ENCODE results near the gene LPP.

DNA sequence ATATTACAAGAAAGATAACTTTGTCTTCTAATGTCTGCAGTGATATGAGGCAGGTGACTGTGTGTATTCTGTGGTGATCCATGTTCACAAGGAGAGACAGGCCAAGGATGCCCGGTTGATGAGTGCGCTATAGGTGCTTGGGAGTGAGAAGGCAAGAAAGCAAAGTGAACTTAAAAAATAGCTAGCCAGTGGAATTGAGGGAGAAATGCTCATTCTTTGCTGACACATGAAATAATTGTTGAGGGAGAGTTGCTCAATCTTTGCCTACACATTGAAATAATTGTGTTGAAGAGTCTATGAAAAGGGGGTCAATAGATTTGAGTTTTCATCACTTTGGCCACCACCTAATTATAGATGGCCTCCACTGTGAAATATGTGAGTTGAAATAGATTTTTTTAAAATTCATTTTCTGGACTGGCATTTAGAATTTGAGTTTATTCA lies 156.3 kb downstream of the LPP start:
- TF ChIP-seq EZH2 (IDR thresholded peaks at IDR 0.05): no peak
- TF ChIP-seq POLR2AphosphoS5 (IDR thresholded peaks at IDR 0.05; ENCODE audit: borderline replicate concordance, low read depth, low read length): no peak

All from SK-N-MC (cell line).